GM12891 (cell line): ENCODE data around the gene CASTOR2.

Source experiments
- PAX5 ChIP-seq: IDR thresholded peaks from 2 replicates; pipeline ENCODE4 v1.6.1; 2011; ENCODE audit warnings: low read length, moderate library complexity, mild to moderate bottlenecking; ENCODE audit not compliant: insufficient read depth, severe bottlenecking
- POLR2A ChIP-seq: IDR thresholded peaks from 2 replicates; pipeline ENCODE4 v1.6.1; 2011; ENCODE audit warnings: low read depth, low read length, control low read depth
- POLR2AphosphoS5 ChIP-seq: IDR thresholded peaks from 2 replicates; pipeline ENCODE4 v1.6.1; 2011; ENCODE audit warnings: low read depth, low read length, control low read depth
- TAF1 ChIP-seq: IDR thresholded peaks from 2 replicates; pipeline ENCODE4 v1.6.1; 2011; ENCODE audit warnings: low read depth, low read length, control low read depth

DNA sequence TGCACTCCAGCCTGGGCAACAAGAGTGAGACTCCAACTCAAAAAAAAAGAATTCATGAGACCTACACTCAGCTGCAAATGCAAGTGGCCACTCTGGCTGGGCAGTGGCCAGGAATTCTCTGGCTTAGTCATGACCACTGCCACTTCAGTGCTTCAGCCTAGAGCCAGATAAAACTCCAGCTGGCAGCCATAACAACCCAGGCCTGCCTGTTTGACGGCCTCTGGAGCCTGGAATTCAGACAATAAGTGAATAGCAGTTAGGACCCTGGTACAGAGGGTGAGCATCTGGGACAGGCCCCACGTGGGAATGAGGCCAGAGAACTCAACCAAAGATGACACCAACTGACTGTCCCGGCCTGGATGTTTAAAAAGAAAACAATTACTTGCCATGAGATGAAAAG is 90.2 kb downstream of the CASTOR2 start:
- no peak for TF ChIP-seq POLR2A
- TF ChIP-seq PAX5: no peak
- no peak for TF ChIP-seq TAF1
- TF ChIP-seq POLR2AphosphoS5: no peak
